Measurements from ENCODE around the gene SIAH2.
A peak's percentile ranks its signal among the peaks of the same experiment; 100 is the strongest.
"Not testable (repeated sequence)": the region's sequence is repeated elsewhere in the genome, so short reads cannot be mapped to it uniquely, and the experiment has no call there.

Gene SIAH2

GRCh38 chr3:150763122-150763840 lies at the start of gene SIAH2:
Gene SIAH2 (minus strand): TSS chr3:150763169. CDS start chr3:150762849, 320 bp downstream.
- peak; percentile 96 for DNase-seq (ENCODE audit: low spot score)

- no peak for DNase-seq (ENCODE audit: low spot score)
These were observed 49.0 kb upstream of the SIAH2 start for GRCh38 chr3:150811984-150812383.

- DNase-seq (ENCODE audit: low spot score), result no peak
These were observed 47.7 kb upstream of the SIAH2 start for GRCh38 chr3:150810641-150811040.

- DNase-seq (ENCODE audit: low spot score), result no peak
These were observed 43.3 kb upstream of the SIAH2 start for GRCh38 chr3:150806185-150806835.

- DNase-seq (ENCODE audit: low spot score), result no peak
These were observed 42.4 kb upstream of the SIAH2 start for GRCh38 chr3:150805354-150805753.

GRCh38 chr3:150803440-150803985 lies 40.5 kb upstream of the SIAH2 start:
- DNase-seq (ENCODE audit: low spot score), result no peak

GRCh38 chr3:150800722-150801121 lies 37.8 kb upstream of the SIAH2 start:
- no peak for DNase-seq (ENCODE audit: low spot score)

- no peak for DNase-seq (ENCODE audit: low spot score)
These were observed 35.2 kb upstream of the SIAH2 start for GRCh38 chr3:150798122-150798618.

GRCh38 chr3:150797155-150797554 lies 34.2 kb upstream of the SIAH2 start:
- DNase-seq (ENCODE audit: low spot score), result no peak

GRCh38 chr3:150796527-150796926 lies 33.6 kb upstream of the SIAH2 start:
- DNase-seq (ENCODE audit: low spot score), result not testable (repeated sequence)

GRCh38 chr3:150793641-150794040 lies 30.7 kb upstream of the SIAH2 start:
- no peak for DNase-seq (ENCODE audit: low spot score)

GRCh38 chr3:150790629-150791028 lies 27.7 kb upstream of the SIAH2 start:
- no peak for DNase-seq (ENCODE audit: low spot score)

- DNase-seq (ENCODE audit: low spot score), result no peak
These were observed 26.5 kb upstream of the SIAH2 start for GRCh38 chr3:150789451-150789850.

GRCh38 chr3:150787741-150788370 lies 24.9 kb upstream of the SIAH2 start:
- peak; percentile 80 for DNase-seq (ENCODE audit: low spot score)

- DNase-seq (ENCODE audit: low spot score), result no peak
These were observed 23.8 kb upstream of the SIAH2 start for GRCh38 chr3:150786791-150787190.

GRCh38 chr3:150784747-150785125 lies 21.8 kb upstream of the SIAH2 start:
- no peak for DNase-seq (ENCODE audit: low spot score)

- DNase-seq (ENCODE audit: low spot score), result no peak
These were observed 21.2 kb upstream of the SIAH2 start for GRCh38 chr3:150783920-150784746.

- DNase-seq (ENCODE audit: low spot score), result peak; percentile 24
These were observed 20.3 kb upstream of the SIAH2 start for GRCh38 chr3:150783316-150783715.

GRCh38 chr3:150779402-150779858 lies 16.5 kb upstream of the SIAH2 start:
- DNase-seq (ENCODE audit: low spot score), result no peak

GRCh38 chr3:150778793-150779401 lies 15.9 kb upstream of the SIAH2 start:
- DNase-seq (ENCODE audit: low spot score), result no peak

- DNase-seq (ENCODE audit: low spot score), result peak; percentile 71
These were observed 12.1 kb upstream of the SIAH2 start for GRCh38 chr3:150775001-150775599.
